DMS 273 treated with DMSO at 0.1 percent for 48 hours (cell line): Measurements from ENCODE around the gene GALNT12.

ENCODE experiments used
- DNase-seq: peaks from one replicate; lab custom pipeline; 2025; lab: John Stamatoyannopoulos, UW

The GALNT12 gene

DNA sequence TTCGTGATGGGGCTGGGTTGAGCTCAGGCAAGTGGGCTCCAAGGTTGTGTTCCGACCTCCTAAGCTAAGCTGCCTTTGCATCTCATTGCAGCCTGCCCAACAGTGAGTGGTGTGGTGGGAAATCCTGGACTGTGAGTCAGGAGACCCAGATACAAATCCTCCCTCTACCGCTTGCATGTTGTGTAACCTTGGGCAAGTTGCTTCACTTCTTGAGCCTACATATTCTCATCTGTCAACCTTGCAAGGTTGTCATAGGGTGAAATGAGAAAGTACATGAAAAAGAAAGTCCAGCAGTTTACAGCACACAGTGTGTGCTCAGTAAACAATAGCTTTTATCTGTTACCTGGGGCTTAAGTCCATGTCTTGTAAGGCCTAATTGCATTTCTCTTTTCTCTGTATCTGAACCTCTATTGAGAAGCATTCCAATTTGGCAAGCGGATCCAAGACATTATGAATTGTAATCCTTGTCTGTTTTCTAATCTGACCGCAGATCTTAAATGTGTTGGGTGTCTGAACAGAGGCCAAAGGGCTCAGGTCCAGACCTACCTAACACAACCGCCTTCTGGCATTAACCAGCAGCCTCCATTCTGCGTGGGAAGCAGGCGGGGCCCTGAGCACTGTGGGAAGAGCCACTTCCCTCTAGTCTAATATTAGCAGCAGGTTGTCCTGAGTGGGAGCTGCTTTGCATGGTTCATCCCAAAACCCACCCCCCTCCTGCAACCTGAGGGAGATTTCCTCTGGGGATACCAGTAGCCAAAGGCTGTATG lies 1.8 kb upstream of the GALNT12 start:
- no peak for DNase-seq

GRCh38 chr9:98806394-98807035 lies 955 bp upstream of the GALNT12 start:
- DNase-seq = no peak

DNA sequence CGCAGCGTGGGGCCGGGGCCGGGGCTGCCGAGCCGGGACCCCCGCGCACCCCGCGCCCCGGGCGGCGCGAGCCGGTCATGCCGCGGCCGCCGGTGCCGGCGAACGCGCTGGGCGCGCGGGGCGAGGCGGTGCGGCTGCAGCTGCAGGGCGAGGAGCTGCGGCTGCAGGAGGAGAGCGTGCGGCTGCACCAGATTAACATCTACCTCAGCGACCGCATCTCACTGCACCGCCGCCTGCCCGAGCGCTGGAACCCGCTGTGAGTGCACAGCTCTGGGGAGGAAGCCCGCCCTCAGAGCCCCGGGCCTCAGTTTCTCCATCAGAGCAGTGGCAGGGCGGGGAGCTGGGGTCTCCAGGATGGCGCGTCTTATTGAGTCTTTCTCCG lies 335 bp downstream of the GALNT12 start:
- no peak for DNase-seq

GRCh38 chr9:98808411-98808815 lies 943 bp downstream of the GALNT12 start:
- DNase-seq = no peak

GRCh38 chr9:98808875-98809274 lies 1.4 kb downstream of the GALNT12 start:
- DNase-seq = no peak

DNA sequence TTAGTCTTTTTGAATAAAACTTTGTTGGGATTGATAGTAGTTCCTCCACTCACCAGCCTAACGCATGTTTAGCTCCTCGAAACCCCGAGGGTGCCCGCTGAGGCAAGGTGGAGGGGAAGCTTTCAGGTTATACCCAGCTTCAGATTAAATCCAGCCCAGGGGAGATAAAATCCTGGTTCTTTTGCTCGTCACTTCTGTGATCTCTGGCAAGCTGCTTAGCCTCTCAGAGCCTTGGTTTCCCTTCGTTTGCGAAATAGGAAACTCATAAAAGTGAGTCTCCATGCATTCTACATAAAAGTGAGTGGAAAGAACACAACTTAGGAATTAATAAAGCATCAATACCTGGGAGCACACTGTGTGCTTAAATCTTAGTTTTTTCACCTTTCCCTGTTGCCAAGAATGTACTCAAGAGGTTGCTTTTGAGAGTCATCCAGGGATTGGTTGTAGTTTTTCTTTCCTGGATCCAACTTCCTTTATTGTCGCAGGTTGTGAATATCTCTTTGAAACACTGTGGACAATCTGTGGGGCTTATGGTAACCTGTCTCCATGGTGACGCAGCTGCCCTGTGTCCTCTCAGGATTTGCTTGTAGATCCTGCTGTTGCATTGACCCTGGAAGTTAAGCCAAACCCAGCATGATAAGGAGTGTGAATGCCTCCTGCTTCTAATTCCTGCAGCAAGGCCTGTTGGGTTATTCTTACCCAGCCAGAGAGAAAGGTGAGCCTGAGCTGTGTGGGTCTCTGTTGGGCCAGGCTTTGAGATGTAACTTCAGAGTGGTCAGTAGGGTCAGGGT lies 2.0 kb downstream of the GALNT12 start:
- no peak for DNase-seq

- DNase-seq = no peak
Measured at GRCh38 chr9:98810102-98810842, 2.8 kb downstream of the GALNT12 start.

GRCh38 chr9:98811051-98811650 lies 3.7 kb downstream of the GALNT12 start:
- DNase-seq = no peak

GRCh38 chr9:98815391-98815951 lies 8.0 kb downstream of the GALNT12 start:
- no peak for DNase-seq

- no peak for DNase-seq
Measured at GRCh38 chr9:98818764-98819163, 11.3 kb downstream of the GALNT12 start.

- no peak for DNase-seq
Measured at GRCh38 chr9:98819231-98819630, 11.8 kb downstream of the GALNT12 start.

- no peak for DNase-seq
Measured at GRCh38 chr9:98821831-98822230, 14.4 kb downstream of the GALNT12 start.

DNA sequence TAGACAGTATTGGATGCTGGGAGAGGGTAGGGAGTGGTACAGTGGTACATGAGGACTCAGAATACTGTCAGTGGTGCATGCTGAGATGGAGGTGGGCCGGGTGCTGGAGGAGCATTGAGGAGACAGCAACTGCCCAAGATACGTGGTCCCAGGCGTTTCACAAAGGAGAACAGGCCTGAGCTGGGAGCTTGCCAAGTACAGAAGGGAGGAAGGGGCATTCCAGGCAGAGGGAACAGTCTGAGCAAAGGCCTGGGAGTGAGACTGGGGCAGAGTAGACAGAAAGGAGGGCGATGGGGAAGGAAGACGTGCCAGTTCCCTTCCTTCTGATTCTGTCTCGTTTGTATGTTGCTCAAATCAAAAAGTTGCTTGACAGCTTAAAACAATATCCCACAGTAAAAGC lies 15.2 kb downstream of the GALNT12 start:
- no peak for DNase-seq

GRCh38 chr9:98823666-98824334 lies 16.3 kb downstream of the GALNT12 start:
- DNase-seq = peak; percentile 30

GRCh38 chr9:98825414-98825813 lies 17.9 kb downstream of the GALNT12 start:
- DNase-seq = no peak

- no peak for DNase-seq
Measured at GRCh38 chr9:98826716-98827115, 19.2 kb downstream of the GALNT12 start.

DNA sequence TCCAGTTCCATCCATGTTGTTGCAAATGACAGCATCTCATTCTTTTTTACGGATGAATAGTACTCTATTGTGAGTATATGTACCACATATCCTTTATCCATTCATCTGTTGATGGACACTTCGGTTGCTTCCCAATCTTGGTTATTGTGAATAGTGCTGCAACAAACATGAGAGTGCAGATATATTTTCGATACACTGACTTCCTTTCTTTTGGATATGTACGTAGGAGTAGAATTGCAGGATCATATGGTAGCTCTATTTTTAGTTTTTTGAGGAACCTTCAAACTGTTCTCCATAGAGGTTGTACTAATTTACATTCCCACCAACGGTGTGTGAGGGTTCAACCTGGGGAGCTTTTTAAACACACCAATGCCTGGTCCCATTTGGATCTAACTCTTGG lies 22.3 kb downstream of the GALNT12 start:
- DNase-seq = no peak

DNA sequence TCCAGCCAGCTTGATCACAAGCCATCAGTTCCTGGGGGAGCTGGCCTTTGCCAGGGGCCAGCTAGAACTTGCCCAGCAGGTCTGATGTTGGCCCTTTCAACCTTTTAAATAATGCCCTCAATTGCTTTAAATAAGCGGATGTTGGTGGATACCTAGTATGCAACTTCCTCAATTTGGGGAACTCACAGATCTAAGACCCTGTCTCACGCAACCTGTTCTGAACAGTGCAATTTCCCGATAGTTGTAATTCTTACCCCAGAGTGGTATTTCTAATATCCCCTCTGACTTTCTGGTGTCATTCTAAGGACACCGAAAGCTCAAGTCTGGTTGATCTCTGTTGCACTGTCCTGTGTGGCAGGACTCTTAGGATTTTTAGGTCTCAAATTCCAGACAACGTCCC lies 23.1 kb downstream of the GALNT12 start:
- no peak for DNase-seq

DNA sequence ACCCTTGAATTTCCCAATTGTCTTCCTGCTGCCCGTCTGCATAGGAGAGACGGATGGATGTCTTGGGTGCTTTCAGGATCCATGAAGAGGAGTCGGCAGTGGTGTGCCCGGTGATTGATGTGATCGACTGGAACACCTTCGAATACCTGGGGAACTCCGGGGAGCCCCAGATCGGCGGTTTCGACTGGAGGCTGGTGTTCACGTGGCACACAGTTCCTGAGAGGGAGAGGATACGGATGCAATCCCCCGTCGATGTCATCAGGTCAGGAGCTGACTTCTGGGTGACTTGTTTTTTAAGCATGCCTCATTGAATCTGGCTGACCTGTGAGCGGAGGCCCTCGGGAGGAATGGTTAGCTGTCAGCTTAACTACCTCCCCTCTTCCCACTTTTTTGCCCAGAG lies 24.2 kb downstream of the GALNT12 start:
- no peak for DNase-seq

GRCh38 chr9:98832768-98833089 lies 25.3 kb downstream of the GALNT12 start:
- no peak for DNase-seq
